Kasumi-1 (cell line): ENCODE measurements around the gene MARCHF4.

Experiments used
- DNase-seq, 2 experiments: peaks; one replicate each; lab custom pipeline; 2025; lab: John Stamatoyannopoulos, UW

Gene MARCHF4

GRCh38 chr2:216349366-216349765, 22.9 kb downstream of the MARCHF4 start:
- no peak for DNase-seq

DNA sequence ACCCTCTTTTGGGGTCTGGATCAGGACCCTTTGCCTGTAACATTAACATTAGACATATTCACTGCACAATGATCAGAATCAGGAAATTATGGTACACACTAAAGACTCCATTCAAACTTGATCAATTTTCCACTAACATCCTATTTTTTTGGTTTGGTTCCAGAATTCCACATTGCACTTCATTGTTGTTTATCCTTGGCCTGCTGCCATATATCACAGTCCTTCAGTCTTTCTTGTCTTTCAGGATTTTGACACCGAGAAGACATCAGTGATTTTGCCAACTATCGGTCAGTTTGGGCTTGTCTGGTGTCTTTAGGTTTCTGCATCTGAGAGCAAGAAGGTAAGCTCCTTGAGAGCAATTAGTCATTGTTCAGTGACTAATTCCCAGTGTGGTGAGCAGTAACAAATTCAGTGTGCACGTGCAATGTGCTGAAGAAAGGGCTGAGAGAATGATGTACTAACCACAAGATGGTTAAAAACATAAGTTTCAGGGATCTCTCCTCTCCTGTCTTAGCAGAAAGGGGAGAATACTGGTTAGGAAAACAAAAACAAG, 23.5 kb downstream of the MARCHF4 start:
- DNase-seq: no peak

GRCh38 chr2:216346781-216347180, 25.5 kb downstream of the MARCHF4 start:
- peak; percentile 12 to 25 for DNase-seq

DNA sequence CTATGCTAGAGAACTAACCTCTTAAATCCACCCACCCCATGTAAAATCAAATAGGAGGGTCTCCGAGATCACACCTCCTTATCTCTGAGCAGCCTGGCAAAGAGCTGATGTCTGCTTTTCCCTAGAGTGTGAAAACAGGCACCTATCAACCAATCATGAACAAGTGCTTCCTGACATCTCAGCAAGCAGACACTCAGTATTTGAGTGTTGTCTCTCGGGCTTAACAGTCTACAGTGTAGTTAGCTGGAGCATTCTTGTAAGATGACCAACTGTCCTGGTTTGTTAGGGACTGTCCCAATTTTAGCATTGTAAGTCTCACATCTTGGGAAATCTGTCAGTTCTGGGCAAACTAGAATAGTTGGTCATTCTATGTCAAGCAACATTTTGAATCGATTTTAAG, 26.4 kb downstream of the MARCHF4 start:
- DNase-seq: no peak

GRCh38 chr2:216344950-216345300, 27.4 kb downstream of the MARCHF4 start:
- DNase-seq: no peak

DNA sequence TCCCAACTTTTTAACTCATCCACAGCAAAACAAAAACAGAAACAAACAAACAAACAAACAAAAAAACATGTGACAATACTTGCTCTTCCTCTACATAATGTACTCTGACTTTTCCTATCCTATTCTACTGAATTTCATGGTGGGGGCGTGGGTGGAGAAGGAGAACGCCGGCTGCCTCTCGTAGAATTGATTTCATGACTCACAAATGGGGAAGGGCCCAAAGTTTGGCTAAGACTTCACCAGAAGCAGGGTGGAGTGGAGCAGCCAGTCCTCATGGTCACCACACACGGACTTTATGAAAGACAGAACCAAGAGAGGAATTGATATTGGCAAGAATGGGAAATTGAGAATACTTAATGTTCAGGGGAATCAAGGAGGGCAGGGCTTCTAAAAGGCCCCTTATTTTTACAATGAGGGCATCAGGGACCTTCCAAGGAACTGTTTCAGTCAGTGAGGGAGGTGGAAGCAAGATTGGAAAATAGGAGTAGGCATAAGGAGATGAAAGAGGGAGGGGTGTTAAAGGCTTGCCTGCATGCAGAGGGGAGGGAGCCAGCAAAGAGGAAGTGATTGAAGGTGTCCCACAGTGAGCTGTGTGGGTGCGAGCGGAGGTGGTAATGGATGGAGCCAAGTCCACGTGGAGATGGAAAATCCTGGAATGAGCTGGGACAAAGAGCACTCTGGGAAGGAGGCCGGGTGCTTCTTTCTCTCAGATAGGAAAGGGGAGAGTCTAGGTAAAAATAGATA, 27.9 kb downstream of the MARCHF4 start:
- no peak for DNase-seq

DNA sequence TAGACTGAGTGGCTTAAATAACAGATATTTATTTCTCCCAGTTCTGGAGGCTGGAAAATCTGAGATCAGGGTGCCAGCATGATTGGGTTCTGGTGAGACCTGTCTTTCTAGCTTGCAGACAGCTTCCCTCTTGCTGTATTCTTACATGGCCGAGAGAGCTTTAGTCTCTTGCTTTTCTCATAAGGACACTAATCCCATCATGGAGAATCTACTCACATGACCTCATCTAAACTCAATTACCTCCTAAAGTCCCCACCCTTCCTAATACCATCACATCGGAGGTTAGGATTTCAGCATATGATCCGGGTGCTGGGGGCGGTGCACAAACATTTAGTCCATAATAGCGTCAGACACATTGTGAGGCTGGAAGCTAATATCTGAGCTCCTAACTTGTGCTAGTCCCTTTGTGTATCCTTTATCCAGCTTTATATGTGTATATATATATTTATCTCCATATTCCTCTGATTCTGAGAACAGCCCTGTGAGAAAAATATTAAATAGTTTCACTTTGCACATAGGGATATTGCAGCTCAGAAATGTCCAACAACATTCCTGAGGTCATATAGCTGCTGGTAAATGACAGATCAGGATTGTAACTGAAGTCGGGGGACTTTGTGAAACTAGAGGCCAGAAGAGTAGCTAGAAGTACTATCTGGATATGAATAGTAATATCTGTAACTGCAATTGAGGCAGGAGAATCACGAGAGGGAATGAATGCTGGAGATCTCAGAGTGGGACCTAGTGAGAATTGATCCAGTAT, 28.9 kb downstream of the MARCHF4 start:
- no peak for DNase-seq

DNA sequence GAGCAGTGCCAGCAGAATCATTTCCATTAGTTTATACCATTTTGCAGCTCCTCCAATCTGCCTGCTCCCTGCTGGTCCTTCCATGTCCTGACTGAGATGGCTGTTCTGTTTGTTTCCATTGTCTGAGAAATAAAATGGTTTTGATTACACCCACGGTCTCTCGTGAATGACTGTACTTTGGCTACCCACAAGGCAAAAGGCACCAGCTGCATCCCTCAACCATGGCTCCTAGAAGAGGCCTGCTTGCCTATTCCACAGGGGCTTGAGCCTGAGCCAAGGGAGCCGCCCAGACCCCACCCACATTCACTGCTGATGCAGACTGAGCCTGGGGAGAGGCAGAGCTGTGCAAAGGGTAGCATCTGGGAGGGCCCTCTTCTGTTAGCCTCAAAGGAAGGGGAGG, 31.2 kb downstream of the MARCHF4 start:
- no peak for DNase-seq

DNA sequence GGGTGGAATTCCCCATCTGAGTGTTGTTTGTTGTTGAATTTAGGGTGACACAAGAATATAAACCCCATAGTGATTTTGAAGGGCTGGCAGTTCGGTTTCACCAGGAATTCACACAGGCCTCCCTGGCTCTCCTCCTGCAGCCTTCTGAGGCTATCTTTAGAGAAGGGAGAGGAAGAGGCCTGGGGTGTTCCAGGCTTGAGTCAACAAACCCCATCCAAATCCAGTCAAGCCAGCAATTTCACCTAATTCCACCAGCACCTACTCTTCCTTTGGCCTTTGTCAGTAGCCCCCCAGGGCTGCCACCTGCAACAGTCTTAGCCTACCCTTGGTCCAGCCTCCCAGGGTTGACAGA, 32.0 kb downstream of the MARCHF4 start:
- DNase-seq: no peak

- no peak for DNase-seq
Observed at GRCh38 chr2:216339456-216340279, 32.6 kb downstream of the MARCHF4 start.

GRCh38 chr2:216335252-216335651, 37.0 kb downstream of the MARCHF4 start:
- no peak for DNase-seq

GRCh38 chr2:216328347-216328746, 43.9 kb downstream of the MARCHF4 start:
- DNase-seq: peak in 1 of 2 experiments; percentile 1

DNA sequence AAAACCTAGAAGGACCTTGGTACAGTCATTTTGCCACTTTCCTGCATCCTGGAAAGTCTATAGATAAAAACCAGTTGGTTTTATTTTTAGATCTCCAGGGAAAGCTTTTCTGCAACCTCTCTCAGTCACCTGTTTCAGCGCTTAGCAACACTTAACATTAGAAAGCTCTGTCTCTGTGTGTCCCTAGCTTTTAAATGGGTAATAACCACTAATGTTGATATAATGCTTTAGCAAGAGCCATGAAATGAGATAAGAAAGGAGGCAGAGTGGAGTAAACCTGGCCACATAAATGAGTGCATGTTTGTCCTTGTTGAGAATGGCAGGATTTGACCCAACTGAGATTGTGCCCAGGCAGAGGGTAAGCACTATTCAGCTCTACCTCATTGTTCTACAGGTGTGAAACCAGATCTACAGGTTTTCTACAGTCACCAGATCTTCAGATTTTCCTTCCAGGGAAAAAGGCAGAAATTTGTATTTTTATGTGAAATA, 44.8 kb downstream of the MARCHF4 start:
- no peak for DNase-seq
